HCT116 (cell line): ENCODE data around the gene TNFSF13B. TPM values are rescaled to one million over a fixed set of nuclear protein-coding genes. Genes with fewer than 3 reads are reported as not detected.

ENCODE experiments used
- ATAC-seq: fragments of 200-7000 bp; cut with Tn5 transposase; 2 replicates; pipeline ENCODE4 v1.9.1; 2020; ENCODE audit warnings: mild to moderate bottlenecking, moderate library complexity
- BruUV-seq: library from RNA; stranded (reverse); fragments of 400-500 nt; replicated peaks from 2 replicates; lab custom pipeline; 2021; lab: Mats Ljungman, UMichigan
- CTCF ChIA-PET: fragments of 300-600 bp; sonication (Branson Sonifier 250); formaldehyde crosslinking; loops from one replicate; lab custom pipeline; 2021; ENCODE audit warnings: antibody characterized with exemption; lab: Charles Lee
- POLR2A ChIA-PET: fragments of 300-600, 350-600 bp; sonication (Branson Sonifier 250); formaldehyde crosslinking; loops from one replicate; lab custom pipeline; 2021; ENCODE audit warnings: antibody characterized with exemption; lab: Charles Lee
- RAD21 ChIA-PET, 2 experiments: fragments of 300-600 bp; sonication (Branson Sonifier 250); formaldehyde crosslinking; loops; one replicate each; lab custom pipeline; 2023; ENCODE audit warnings: low total read pairs in 2 of 2; ENCODE audit not compliant: uncharacterized antibody in 2 of 2, unreplicated experiment in 2 of 2, low non-redundant PET in 1 of 2; lab: Charles Lee
- DNase-seq: peaks from one replicate; pipeline ENCODE4 v3.0.0-alpha.2; 2010; ENCODE audit warnings: low read depth, low spot score
- H2AFZ ChIP-seq: fragments of 200-600 bp; shearing (Covaris generic), sonication (generic); 2 replicates; pipeline ENCODE4 v1.6.1; 2017; ENCODE audit warnings: low read depth, mixed run types, mixed read lengths, antibody characterized with exemption, low read length; ENCODE audit not compliant: poor library complexity, severe bottlenecking
- H3K27ac ChIP-seq: 2 replicates; pipeline ENCODE4 v1.5.1; 2012; ENCODE audit warnings: low read depth, low read length
- H3K27me3 ChIP-seq: fragments of 200-600 bp; sonication (generic); 2 replicates; pipeline ENCODE4 v1.6.1; 2016; ENCODE audit warnings: mixed run types, low read length, mixed read lengths; ENCODE audit not compliant: insufficient read depth
- H3K36me3 ChIP-seq, 2 experiments: fragments of 200-500 bp in 1 of 2; fragments of 200-600 bp in 1 of 2; sonication (Bioruptor generic) in 1 of 2; sonication (generic) in 1 of 2; 2 replicates each; pipeline versions ENCODE4 v1.5.1 to v1.6.1; 2014 to 2016; ENCODE audit warnings: low read length in 2 of 2, inconsistent platforms in 1 of 2, mixed read lengths in 1 of 2, mixed run types in 1 of 2; ENCODE audit not compliant: insufficient read depth in 2 of 2, control insufficient read depth in 1 of 2
- H3K4me1 ChIP-seq, 2 experiments: fragments of 200-600 bp in 1 of 2; sonication (generic) in 1 of 2; 2 replicates each; pipeline versions ENCODE4 v1.5.1 to v1.6.1; 2012 to 2017; ENCODE audit warnings: low read length in 2 of 2, inconsistent platforms in 1 of 2, mild to moderate bottlenecking in 1 of 2, mixed read lengths in 1 of 2, mixed run types in 1 of 2, moderate library complexity in 1 of 2; ENCODE audit not compliant: insufficient read depth in 2 of 2, control insufficient read depth in 1 of 2
- H3K4me2 ChIP-seq: fragments of 200-600 bp; sonication (generic); 2 replicates; pipeline ENCODE4 v1.6.1; 2017; ENCODE audit warnings: mixed run types, low read length, mixed read lengths
- H3K4me3 ChIP-seq, 2 experiments: fragments of 200-600 bp in 1 of 2; sonication (generic) in 1 of 2; replicated peaks in 1 of 2; 2 replicates each; pipeline ENCODE4 v1.5.1; 2011 to 2016; ENCODE audit warnings: low read length in 2 of 2, control low read depth in 1 of 2, low read depth in 1 of 2, mild to moderate bottlenecking in 1 of 2, mixed read lengths in 1 of 2, mixed run types in 1 of 2
- H3K79me2 ChIP-seq: fragments of 200-600 bp; sonication (generic); 2 replicates; pipeline ENCODE4 v1.6.1; 2017; ENCODE audit warnings: mild to moderate bottlenecking, mixed run types, low read length, moderate library complexity, mixed read lengths; ENCODE audit not compliant: insufficient read depth
- H3K9ac ChIP-seq: fragments of 200-600 bp; sonication (generic); 2 replicates; pipeline ENCODE4 v1.6.1; 2016; ENCODE audit warnings: low read length, mixed read lengths
- H3K9me2 ChIP-seq: fragments of 200-600 bp; sonication (generic), shearing (Covaris generic); 2 replicates; pipeline ENCODE4 v1.6.1; 2017; ENCODE audit warnings: mixed run types, mild to moderate bottlenecking, moderate library complexity; ENCODE audit not compliant: insufficient read depth
- H3K9me3 ChIP-seq, 2 experiments: fragments of 200-500 bp in 1 of 2; fragments of 200-600 bp in 1 of 2; sonication (Bioruptor generic) in 1 of 2; sonication (generic) in 1 of 2; 2 replicates each; pipeline ENCODE4 v1.6.1; 2014 to 2017; ENCODE audit warnings: low read length in 2 of 2, mixed read lengths in 2 of 2, inconsistent platforms in 1 of 2, low read depth in 1 of 2, mild to moderate bottlenecking in 1 of 2, mixed run types in 1 of 2, moderate library complexity in 1 of 2; ENCODE audit not compliant: control insufficient read depth in 1 of 2, insufficient read depth in 1 of 2
- H4K20me1 ChIP-seq: fragments of 200-600 bp; sonication (generic), shearing (Covaris generic); 2 replicates; pipeline ENCODE4 v1.6.1; 2017; ENCODE audit warnings: mixed run types, mild to moderate bottlenecking, moderate library complexity; ENCODE audit not compliant: insufficient read depth
- CBX3 ChIP-seq: IDR thresholded peaks from 2 replicates; pipeline ENCODE4 v1.6.1; 2012; ENCODE audit warnings: low read depth
- EGR1 ChIP-seq: IDR thresholded peaks from 2 replicates; pipeline ENCODE4 v1.6.1; 2012; ENCODE audit warnings: low read depth
- EZH2 ChIP-seq: fragments of 200-600 bp; sonication (generic); IDR thresholded peaks from 2 replicates; pipeline ENCODE4 v1.6.1; 2017; ENCODE audit warnings: antibody characterized with exemption, mixed run types
- SIN3A ChIP-seq: IDR thresholded peaks from 2 replicates; pipeline ENCODE4 v1.6.1; 2012; ENCODE audit warnings: low read depth
- TCF7L2 ChIP-seq: IDR thresholded peaks from 2 replicates; pipeline ENCODE4 v1.7.0; 2011; ENCODE audit warnings: borderline replicate concordance, inconsistent platforms; ENCODE audit not compliant: insufficient read depth, insufficient read length; ENCODE audit errors: extremely low read depth
- ZFX ChIP-seq: fragments of 450-650 bp; IDR thresholded peaks from 2 replicates; pipeline ENCODE4 v1.6.1; 2017
- intact Hi-C: fragments of 100-400 bp; cut with micrococcal nuclease; formaldehyde crosslinking; loops from 2 replicates; pipeline ENCODE4 v1.10.0; 2022
- total RNA-seq: library from RNA; stranded (reverse); gene quantifications from one replicate; pipeline ENCODE4 v1.2.1, GENCODE V29; 2021; ENCODE audit not compliant: unreplicated experiment
- TF ChIP-seq, protein P1 (sequence below), 3 experiments: fragments of 200-600 bp in 1 of 3; sonication (generic) in 1 of 3; IDR thresholded peaks in 2 of 3; conservative IDR thresholded peaks in 1 of 3; 2 replicates each; pipeline ENCODE4 v1.5.1; 2012 to 2017; ENCODE audit warnings: low read depth in 2 of 3, low read length in 2 of 3, antibody characterized with exemption in 1 of 3, borderline replicate concordance in 1 of 3, control low read depth in 1 of 3, mild to moderate bottlenecking in 1 of 3, mixed read lengths in 1 of 3, mixed run types in 1 of 3, moderate library complexity in 1 of 3; ENCODE audit not compliant: insufficient read depth in 1 of 3
- TF ChIP-seq, protein P2 (sequence below): IDR thresholded peaks from 2 replicates; pipeline ENCODE4 v1.6.1; 2012; ENCODE audit warnings: low read depth
- TF ChIP-seq, protein P3 (sequence below): IDR thresholded peaks from 2 replicates; pipeline ENCODE4 v1.6.1; 2012

Gene TNFSF13B
- total RNA-seq, 1 experiment from 2014 or later, result 1.3 TPM

- RAD21 ChIA-PET, result no interaction called here
- no peak overlapping the region for H3K27ac ChIP-seq
- no peaks in the 10 kb centered on the region for H3K9me2 ChIP-seq
- DNase-seq (no peak), ATAC-seq (no peak)
- POLR2A ChIA-PET, result no interaction called here
- no peak overlapping the region for H3K4me2 ChIP-seq
- no peaks in the 10 kb centered on the region; the same call in 1 of the 2 replicates for H4K20me1 ChIP-seq
- H2AFZ ChIP-seq, result no peak overlapping the region
- H3K4me3 ChIP-seq, result no peak overlapping the region
- no peak overlapping the region for H3K9ac ChIP-seq
- no peak for TF ChIP-seq EZH2
- TF ChIP-seq CBX3, result no peak
- no peak for TF ChIP-seq ZFX
- TF ChIP-seq, protein P1, sequence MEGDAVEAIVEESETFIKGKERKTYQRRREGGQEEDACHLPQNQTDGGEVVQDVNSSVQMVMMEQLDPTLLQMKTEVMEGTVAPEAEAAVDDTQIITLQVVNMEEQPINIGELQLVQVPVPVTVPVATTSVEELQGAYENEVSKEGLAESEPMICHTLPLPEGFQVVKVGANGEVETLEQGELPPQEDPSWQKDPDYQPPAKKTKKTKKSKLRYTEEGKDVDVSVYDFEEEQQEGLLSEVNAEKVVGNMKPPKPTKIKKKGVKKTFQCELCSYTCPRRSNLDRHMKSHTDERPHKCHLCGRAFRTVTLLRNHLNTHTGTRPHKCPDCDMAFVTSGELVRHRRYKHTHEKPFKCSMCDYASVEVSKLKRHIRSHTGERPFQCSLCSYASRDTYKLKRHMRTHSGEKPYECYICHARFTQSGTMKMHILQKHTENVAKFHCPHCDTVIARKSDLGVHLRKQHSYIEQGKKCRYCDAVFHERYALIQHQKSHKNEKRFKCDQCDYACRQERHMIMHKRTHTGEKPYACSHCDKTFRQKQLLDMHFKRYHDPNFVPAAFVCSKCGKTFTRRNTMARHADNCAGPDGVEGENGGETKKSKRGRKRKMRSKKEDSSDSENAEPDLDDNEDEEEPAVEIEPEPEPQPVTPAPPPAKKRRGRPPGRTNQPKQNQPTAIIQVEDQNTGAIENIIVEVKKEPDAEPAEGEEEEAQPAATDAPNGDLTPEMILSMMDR (IDR thresholded peaks at IDR 0.05 in 2 of 3, conservative IDR thresholded peaks at IDR 0.05 in 1 of 3; ENCODE audit: borderline replicate concordance in 1 of 3, insufficient read depth in 1 of 3, low read depth in 2 of 3, low read length in 2 of 3), result no peak
- TF ChIP-seq, protein P2, sequence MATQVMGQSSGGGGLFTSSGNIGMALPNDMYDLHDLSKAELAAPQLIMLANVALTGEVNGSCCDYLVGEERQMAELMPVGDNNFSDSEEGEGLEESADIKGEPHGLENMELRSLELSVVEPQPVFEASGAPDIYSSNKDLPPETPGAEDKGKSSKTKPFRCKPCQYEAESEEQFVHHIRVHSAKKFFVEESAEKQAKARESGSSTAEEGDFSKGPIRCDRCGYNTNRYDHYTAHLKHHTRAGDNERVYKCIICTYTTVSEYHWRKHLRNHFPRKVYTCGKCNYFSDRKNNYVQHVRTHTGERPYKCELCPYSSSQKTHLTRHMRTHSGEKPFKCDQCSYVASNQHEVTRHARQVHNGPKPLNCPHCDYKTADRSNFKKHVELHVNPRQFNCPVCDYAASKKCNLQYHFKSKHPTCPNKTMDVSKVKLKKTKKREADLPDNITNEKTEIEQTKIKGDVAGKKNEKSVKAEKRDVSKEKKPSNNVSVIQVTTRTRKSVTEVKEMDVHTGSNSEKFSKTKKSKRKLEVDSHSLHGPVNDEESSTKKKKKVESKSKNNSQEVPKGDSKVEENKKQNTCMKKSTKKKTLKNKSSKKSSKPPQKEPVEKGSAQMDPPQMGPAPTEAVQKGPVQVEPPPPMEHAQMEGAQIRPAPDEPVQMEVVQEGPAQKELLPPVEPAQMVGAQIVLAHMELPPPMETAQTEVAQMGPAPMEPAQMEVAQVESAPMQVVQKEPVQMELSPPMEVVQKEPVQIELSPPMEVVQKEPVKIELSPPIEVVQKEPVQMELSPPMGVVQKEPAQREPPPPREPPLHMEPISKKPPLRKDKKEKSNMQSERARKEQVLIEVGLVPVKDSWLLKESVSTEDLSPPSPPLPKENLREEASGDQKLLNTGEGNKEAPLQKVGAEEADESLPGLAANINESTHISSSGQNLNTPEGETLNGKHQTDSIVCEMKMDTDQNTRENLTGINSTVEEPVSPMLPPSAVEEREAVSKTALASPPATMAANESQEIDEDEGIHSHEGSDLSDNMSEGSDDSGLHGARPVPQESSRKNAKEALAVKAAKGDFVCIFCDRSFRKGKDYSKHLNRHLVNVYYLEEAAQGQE, result no peak
- TF ChIP-seq SIN3A, result no peak
- no peak for TF ChIP-seq TCF7L2
- TF ChIP-seq, protein P3, sequence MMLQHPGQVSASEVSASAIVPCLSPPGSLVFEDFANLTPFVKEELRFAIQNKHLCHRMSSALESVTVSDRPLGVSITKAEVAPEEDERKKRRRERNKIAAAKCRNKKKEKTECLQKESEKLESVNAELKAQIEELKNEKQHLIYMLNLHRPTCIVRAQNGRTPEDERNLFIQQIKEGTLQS, result no peak
- TF ChIP-seq EGR1, result no peak
- CTCF ChIA-PET, result no interaction called here
- H3K79me2 ChIP-seq, result peaks cover 91% of the 10 kb centered on the region
- intact Hi-C loops, result loop anchor here (5.0 kb wide), 1 partner anchor 282 kb away; no protein-coding TSS in a partner anchor
- no peaks in the 10 kb centered on the region for H3K9me3 ChIP-seq
- no peaks in the 10 kb centered on the region for H3K36me3 ChIP-seq
- no TSS peak for BruUV-seq
- H3K4me1 ChIP-seq, result peaks cover 0 to 3% of the 10 kb centered on the region in 2 experiments; a peak in 1 of 4 replicates
- H3K27me3 ChIP-seq, result no peaks in the 10 kb centered on the region
These were observed 44.1 kb upstream of the TNFSF13B start for GRCh38 chr13:108225440-108225839.
